Colonic mucosa (tissue), 4 donors: Measurements from ENCODE around the gene GALK2. TPM values are rescaled to one million over a fixed set of nuclear protein-coding genes. Genes with fewer than 3 reads are reported as not detected.

Source experiments
- DNase-seq: peaks from one replicate; pipeline ENCODE4 v3.0.0-alpha.2; 2020
- H3K27ac ChIP-seq: fragments of 200-600 bp; one replicate; pipeline ENCODE4 v1.8.0; 2021
- H3K27me3 ChIP-seq: fragments of 200-600 bp; one replicate; pipeline ENCODE4 v1.8.0; 2021
- H3K36me3 ChIP-seq: fragments of 200-600 bp; one replicate; pipeline ENCODE4 v1.8.0; 2021
- H3K4me1 ChIP-seq: fragments of 200-600 bp; one replicate; pipeline ENCODE4 v1.8.0; 2021; ENCODE audit warnings: mild to moderate bottlenecking
- H3K4me3 ChIP-seq: fragments of 200-600 bp; one replicate; pipeline ENCODE4 v1.8.0; 2021
- H3K9ac ChIP-seq, 2 donors: one replicate each; pipeline ENCODE4 v1.7.0; 2013; ENCODE audit warnings: control low read depth in 2 of 2, low read depth in 2 of 2, low read length in 2 of 2
- H3K9me3 ChIP-seq: fragments of 200-600 bp; one replicate; pipeline ENCODE4 v1.8.0; 2021
- intact Hi-C: fragments of 100-400 bp; cut with DNase I; formaldehyde crosslinking; loops from one replicate; pipeline ENCODE4 v1.14.1; 2022
- total RNA-seq, 2 donors: library from RNA; stranded (reverse); fragmentation: NEBNext Ultra II Directional in 1 of 2; extraction: Animal tissue kit (Norgen Biotek cat#: 25700) in 1 of 2; gene quantifications; one replicate each; pipeline ENCODE4 v1.2.1, GENCODE V29; 2021
- TF ChIP-seq, protein P1 (sequence below): fragments of 200-600 bp; IDR thresholded peaks from one replicate; pipeline ENCODE4 v1.8.0; 2022; ENCODE audit warnings: antibody characterized with exemption, mild to moderate bottlenecking
- donor health status: healthy.
- donor health status: DM: no; HTN: no; CAD: no.
- donor health status: DM: no; HTN: no; CAD: no.

GALK2 gene
- total RNA-seq, 2 donors from 2014 or later = 39.7 to 48.3 TPM

GRCh38 chr15:49287481-49287880 is 117.4 kb downstream of the GALK2 start:
- Histone ChIP-seq H3K4me1 (no peaks in the 10 kb centered on the region), H3K4me3 (no peak overlapping the region), H3K9me3 (no peaks in the 10 kb centered on the region), H3K27ac (no peak overlapping the region), H3K27me3 (no peaks in the 10 kb centered on the region), H3K9ac (no peak overlapping the region), H3K36me3 (peaks cover 2% of the 10 kb centered on the region)
- intact Hi-C loops = no loop called here
- no peak for DNase-seq
- TF ChIP-seq, protein P1, sequence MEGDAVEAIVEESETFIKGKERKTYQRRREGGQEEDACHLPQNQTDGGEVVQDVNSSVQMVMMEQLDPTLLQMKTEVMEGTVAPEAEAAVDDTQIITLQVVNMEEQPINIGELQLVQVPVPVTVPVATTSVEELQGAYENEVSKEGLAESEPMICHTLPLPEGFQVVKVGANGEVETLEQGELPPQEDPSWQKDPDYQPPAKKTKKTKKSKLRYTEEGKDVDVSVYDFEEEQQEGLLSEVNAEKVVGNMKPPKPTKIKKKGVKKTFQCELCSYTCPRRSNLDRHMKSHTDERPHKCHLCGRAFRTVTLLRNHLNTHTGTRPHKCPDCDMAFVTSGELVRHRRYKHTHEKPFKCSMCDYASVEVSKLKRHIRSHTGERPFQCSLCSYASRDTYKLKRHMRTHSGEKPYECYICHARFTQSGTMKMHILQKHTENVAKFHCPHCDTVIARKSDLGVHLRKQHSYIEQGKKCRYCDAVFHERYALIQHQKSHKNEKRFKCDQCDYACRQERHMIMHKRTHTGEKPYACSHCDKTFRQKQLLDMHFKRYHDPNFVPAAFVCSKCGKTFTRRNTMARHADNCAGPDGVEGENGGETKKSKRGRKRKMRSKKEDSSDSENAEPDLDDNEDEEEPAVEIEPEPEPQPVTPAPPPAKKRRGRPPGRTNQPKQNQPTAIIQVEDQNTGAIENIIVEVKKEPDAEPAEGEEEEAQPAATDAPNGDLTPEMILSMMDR = no peak

- no peak overlapping the region for H3K27ac ChIP-seq
- no peak overlapping the region for H3K9ac ChIP-seq
- no peak overlapping the region for H3K4me3 ChIP-seq
- intact Hi-C loops = no loop called here
- DNase-seq = no peak
- TF ChIP-seq, protein P1 = no peak
- no peaks in the 10 kb centered on the region for H3K9me3 ChIP-seq
- no peaks in the 10 kb centered on the region for H3K4me1 ChIP-seq
- H3K27me3 ChIP-seq = no peaks in the 10 kb centered on the region
- no peaks in the 10 kb centered on the region for H3K36me3 ChIP-seq
These were observed 118.3 kb downstream of the GALK2 start for GRCh38 chr15:49288391-49288790.

GRCh38 chr15:49290191-49290590 is 120.1 kb downstream of the GALK2 start:
- Histone ChIP-seq H3K4me1 (no peaks in the 10 kb centered on the region), H3K36me3 (no peaks in the 10 kb centered on the region), H3K4me3 (no peak overlapping the region), H3K27ac (no peak overlapping the region), H3K27me3 (no peaks in the 10 kb centered on the region), H3K9me3 (no peaks in the 10 kb centered on the region), H3K9ac (no peak overlapping the region)
- TF ChIP-seq, protein P1 = no peak
- intact Hi-C loops = no loop called here
- DNase-seq = peak; percentile 19

GRCh38 chr15:49293941-49294340 is 123.9 kb downstream of the GALK2 start:
- Histone ChIP-seq H3K9ac (no peak overlapping the region), H3K4me1 (no peaks in the 10 kb centered on the region), H3K27ac (no peak overlapping the region), H3K4me3 (no peak overlapping the region), H3K9me3 (no peaks in the 10 kb centered on the region), H3K27me3 (no peaks in the 10 kb centered on the region), H3K36me3 (no peaks in the 10 kb centered on the region)
- no peak for DNase-seq
- TF ChIP-seq, protein P1 = no peak
- intact Hi-C loops = no loop called here

GRCh38 chr15:49296258-49296657 is 126.2 kb downstream of the GALK2 start:
- intact Hi-C loops = no loop called here
- Histone ChIP-seq H3K9ac (no peak overlapping the region), H3K27me3 (no peaks in the 10 kb centered on the region), H3K36me3 (no peaks in the 10 kb centered on the region), H3K4me1 (no peaks in the 10 kb centered on the region), H3K9me3 (no peaks in the 10 kb centered on the region), H3K4me3 (no peak overlapping the region), H3K27ac (no peak overlapping the region)
- TF ChIP-seq, protein P1 = no peak
- DNase-seq = no peak

- H3K36me3 ChIP-seq = no peaks in the 10 kb centered on the region
- no peaks in the 10 kb centered on the region for H3K27me3 ChIP-seq
- no peak for DNase-seq
- intact Hi-C loops = no loop called here
- no peak overlapping the region for H3K27ac ChIP-seq
- H3K9me3 ChIP-seq = no peaks in the 10 kb centered on the region
- H3K4me3 ChIP-seq = no peak overlapping the region
- TF ChIP-seq, protein P1 = no peak
- no peak overlapping the region for H3K9ac ChIP-seq
- no peaks in the 10 kb centered on the region for H3K4me1 ChIP-seq
These were observed 127.5 kb downstream of the GALK2 start for GRCh38 chr15:49297584-49297983.
